NCI-H2029 (cell line): Measurements from ENCODE around the gene SAFB.
"Not testable (repeated sequence)": the region's sequence is repeated elsewhere in the genome, so short reads cannot be mapped to it uniquely, and the experiment has no call there.

ENCODE experiments used
- DNase-seq: peaks from one replicate; lab custom pipeline; 2025; lab: John Stamatoyannopoulos, UW

The SAFB gene

DNA sequence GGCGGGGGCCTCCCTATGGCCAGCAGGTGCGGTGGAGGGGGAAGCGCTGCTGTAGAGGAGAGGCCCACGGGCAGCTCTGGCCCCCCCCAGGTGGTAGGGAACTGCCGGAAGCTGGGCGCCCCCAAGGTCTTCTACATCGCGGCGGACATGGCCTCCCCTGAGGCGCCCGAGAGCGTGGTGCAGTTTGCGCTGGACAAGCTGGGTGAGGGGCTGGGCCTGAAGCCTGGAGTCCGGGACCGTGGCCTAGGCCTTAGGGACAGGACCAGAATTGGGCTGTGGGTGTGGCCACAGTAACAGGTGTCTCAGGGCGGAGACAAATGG lies 63.4 kb downstream of the SAFB start:
- DNase-seq: no peak

DNA sequence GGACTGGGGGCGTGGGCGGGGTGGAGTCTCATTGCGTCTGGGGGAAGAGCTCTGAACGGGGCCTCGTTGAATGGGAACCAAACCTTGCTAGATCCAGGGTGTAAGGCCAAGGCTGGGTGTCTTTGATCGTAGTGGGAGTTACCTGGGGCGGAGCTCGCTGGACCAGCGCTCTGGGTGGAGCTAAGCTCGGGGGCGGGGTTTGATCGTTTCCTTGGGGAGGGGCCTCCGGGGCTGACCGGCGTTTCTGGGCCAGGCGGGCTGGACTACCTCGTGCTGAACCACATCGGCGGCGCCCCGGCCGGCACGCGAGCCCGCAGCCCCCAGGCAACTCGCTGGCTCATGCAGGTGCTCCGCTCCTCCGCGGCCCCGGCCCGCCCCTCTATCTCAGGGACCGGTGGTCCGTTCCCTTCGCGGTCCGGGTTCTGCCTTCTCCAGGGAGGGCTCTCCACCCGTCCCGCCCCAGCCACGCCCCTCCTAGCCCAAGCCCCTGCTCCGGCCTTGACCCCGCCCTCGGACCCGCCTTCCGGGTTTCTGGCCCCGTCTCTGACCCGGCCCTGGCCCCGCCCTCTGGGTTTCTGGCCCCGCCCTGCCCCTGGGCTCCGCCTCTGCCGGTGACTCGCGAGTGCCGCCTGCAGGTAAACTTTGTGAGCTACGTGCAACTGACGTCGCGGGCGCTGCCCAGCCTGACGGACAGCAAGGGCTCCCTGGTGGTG lies 63.9 kb downstream of the SAFB start:
- peak; percentile 93 for DNase-seq

DNA sequence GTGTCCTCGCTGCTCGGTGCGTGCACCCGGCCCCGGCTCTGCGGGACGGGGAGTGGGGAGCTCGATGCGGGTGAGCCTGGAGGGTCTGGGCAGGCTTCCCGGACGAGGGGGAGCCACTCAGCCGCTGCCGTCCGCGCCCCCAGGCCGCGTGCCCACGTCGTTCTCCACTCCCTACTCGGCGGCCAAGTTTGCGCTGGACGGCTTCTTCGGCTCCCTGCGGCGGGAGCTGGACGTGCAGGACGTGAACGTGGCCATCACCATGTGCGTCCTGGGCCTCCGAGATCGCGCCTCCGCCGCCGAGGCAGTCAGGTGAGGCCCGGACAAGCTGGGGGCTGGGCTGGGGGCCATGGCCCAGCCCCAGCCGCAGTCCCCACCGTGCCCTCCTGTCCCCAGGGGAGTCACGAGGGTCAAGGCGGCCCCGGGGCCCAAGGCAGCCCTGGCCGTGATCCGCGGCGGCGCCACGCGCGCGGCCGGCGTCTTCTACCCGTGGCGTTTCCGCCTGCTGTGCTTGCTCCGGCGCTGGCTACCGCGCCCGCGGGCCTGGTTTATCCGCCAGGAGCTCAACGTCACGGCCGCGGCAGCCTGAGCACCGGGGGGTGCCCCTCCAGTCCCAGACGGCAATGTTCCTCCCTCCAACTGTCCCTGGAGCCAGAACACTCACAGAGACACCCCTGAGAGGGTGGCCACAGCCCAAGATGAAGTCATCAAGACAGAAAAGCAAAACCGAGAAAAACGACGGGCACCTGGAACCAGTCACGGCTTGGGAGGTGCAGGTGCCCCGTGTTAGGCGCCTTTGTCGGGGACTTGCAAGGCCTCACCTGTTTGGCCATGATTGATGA lies 64.7 kb downstream of the SAFB start:
- DNase-seq: no peak

DNA sequence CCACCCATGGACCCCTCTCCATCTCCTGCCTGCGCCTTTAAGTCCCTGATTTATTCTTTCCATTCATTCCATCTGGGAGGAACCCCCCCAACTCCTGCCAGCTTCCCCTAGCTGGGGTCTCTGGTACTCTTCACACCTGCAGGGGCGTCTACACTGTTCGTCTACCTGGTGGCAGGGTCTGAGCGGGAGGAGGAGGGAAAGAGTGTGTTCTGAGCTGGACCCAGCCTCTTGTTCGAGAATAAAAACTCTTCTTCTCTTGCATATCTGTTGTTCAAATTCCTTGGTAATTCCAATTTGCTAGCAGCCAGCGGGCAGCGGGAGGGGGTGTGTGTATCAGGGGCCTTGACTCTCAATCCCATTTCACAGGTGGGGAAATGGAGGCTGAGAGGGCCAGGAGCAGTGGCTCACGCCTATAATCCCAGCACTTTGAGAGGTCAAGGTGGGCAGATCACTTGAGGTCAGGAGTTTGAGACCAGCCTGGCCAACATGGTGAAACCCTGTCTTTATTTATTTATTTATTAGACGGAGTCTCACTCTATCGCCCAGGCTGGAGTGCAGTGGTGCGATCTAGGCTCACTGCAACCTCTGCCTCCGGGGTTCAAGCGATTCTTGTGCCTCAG lies 65.5 kb downstream of the SAFB start:
- not testable (repeated sequence) for DNase-seq

DNA sequence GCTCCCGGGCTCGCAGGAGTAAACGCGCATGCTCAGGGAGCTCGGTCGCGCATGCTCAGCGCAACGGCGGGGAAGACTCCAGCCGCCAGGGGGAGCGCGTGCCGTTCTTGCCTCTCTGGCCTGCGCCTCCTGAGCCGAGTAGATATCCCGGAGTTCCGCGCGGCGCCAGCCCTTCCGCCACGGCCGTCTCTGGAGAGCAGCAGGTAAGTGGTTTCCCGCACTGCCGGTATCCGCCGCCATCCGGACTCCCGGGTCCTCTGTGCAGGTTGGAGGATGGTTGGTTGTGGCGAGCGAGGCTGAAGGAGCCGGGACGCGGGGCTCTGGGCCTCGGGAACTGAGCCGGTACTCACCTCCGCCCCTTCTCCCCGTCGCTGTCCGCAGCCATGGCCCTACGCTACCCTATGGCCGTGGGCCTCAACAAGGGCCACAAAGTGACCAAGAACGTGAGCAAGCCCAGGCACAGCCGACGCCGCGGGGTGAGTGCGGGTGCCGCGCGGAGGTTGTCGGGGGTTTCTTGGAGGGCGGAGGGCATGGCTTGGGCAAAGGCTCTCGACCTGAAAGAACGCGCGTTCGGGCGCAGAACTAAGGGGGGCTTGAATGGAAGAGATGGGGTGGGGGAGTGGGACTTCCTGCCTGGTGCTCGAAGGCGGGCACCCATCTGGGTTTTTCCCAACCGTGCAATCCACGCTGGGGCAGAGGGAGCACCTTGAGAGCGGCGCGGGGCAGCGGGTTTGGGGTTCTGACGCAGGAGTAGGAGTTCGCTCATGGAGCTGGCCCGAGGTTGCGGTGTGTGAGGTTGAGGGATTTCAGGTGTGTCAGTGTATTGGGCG lies 67.5 kb downstream of the SAFB start, which contains the start of gene RPL36:
Gene RPL36, plus strand, starts transcription at position 171 of the 830 bp plus-strand sequence. Its CDS starts 213 bp downstream, at position 384.
- DNase-seq: peak; percentile 95

DNA sequence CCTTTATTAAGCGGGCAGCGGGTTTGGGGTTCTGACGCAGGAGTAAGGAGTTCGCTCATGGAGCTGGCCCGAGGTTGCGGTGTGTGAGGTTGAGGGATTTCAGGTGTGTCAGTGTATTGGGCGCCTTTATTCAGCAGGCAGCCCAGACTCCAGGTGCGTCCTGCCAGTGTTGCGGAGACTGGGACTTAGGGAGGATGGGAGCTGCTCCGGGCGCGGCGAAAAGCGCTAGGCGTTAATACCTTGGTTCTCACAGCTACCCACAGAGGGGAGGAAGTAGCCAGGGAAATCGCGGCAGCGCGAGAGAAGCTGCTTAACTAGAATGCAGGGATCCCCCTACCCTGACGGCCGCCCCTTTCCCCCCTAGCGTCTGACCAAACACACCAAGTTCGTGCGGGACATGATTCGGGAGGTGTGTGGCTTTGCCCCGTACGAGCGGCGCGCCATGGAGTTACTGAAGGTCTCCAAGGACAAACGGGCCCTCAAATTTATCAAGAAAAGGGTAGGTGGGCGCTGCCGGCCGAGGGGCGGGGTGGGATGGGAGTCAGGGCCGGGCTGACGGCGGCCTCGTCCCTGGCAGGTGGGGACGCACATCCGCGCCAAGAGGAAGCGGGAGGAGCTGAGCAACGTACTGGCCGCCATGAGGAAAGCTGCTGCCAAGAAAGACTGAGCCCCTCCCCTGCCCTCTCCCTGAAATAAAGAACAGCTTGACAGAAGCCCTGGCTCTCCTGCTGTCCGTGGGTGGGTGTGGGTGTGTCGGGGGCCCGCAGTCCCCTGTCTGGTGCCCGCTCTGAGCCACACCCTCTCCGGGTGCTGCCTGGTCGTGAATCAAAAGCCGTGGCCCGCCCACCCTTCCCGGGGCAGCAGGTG lies 68.3 kb downstream of the SAFB start:
- DNase-seq: peak; percentile 60

DNA sequence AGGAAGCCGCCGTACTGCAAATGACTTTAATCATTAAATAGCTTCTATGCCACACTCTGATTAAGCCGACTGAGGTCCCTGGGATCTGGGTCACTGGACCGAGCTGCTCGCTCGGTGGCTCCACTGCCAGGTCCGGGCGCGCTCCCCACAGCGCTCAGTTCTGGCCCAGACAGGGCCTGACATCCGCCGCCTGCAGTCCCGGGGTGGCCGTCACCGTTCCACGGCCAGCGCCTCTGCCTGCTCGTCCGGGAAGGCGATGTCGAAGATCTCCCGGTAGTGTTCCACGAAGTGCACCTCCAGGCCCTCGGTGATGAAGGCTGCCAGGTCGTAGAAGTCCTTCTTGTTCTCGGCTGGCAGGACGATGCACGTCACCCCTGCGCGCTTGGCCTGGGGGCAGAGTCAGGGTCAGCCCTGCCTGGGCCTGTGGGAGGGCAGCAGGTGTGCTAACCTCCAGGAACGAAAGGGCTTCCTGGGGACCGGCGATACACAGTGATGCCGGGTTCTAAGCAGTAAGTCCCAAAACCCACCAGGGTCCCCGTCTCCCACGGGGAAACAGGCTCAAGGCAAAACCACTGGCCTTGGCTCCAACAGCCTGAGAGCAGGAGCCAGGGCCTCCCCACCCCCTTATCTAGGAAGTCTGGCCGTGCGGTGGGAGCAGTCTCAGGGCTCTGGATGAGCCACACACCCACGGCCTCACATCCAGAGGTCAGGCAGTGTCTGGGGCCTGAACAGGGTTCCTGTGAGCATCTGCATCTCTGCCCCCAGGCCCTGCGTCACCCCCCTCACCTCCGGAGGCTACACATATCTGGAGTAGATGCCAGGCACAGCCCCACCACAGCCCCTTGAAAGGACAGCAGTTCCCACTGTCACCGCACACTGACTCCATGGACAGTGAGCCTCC lies 69.2 kb downstream of the SAFB start:
- DNase-seq: no peak

DNA sequence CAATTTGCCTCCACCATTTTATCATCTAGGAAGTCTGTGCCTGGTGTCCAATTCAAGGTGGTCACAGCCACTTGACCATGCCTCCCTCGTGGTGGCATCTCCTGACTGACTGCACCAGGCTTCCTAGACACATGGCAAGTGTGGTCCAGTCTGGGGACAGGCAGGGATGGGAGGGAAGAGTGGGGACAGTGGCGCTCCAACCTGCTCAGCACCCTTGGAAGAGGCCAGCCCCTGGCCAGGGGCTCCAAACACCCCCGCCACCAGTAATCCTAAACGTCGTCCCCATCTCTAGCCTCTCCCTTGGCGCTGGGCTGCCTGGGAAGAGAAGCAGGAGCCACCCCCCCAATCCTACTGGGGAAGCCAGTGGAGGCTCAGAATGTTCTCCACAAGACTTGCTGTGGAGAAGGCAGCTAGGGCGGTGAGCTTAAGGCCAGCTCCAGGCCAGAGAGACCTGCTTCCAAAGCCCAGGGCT lies 69.9 kb downstream of the SAFB start:
- no peak for DNase-seq

DNA sequence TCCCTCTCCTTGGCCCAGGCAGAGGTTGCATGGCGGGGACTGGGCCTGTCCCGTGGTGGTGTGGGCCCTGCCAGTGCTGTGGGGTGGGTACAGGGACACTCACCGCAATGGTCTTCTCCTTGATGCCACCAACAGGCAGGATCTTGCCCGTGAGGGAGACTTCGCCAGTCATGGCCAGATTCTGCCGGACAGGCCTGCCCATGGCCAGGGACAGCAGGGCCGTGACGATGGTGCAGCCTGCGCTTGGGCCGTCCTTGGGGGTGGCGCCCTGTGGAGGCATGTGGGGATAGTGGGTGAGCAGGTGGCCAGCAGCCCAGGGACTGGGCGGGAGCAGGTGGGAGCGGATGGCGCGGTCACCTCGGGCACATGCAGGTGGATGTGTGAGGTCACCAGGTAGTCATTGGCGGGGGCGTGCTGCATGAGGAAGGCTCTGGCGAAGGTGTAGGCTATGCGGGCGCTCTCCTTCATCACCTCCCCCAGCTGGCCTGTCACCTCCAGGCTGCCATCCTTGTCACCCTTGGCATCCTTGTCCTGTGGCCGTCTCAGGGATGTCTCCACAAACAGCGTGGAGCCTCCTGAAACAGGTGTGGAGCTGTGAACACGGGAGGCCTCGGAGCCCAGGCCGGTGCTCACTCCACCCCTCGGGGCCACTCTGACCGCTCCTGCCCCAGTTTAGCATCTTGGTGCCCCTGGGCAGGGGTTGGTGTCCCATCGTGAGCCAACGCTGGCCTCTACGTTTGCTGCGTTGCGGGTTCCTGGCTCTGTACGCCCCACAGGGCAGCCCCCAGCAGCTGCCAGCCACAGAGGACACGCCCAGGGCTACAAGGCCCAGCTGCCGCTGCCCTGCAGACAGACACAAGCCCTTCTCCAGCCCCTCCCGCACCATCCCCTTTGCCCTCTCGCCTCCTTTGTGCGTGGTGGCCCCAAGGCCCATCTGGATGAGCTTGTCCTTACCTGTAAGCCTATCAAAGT lies 70.6 kb downstream of the SAFB start:
- DNase-seq: no peak

DNA sequence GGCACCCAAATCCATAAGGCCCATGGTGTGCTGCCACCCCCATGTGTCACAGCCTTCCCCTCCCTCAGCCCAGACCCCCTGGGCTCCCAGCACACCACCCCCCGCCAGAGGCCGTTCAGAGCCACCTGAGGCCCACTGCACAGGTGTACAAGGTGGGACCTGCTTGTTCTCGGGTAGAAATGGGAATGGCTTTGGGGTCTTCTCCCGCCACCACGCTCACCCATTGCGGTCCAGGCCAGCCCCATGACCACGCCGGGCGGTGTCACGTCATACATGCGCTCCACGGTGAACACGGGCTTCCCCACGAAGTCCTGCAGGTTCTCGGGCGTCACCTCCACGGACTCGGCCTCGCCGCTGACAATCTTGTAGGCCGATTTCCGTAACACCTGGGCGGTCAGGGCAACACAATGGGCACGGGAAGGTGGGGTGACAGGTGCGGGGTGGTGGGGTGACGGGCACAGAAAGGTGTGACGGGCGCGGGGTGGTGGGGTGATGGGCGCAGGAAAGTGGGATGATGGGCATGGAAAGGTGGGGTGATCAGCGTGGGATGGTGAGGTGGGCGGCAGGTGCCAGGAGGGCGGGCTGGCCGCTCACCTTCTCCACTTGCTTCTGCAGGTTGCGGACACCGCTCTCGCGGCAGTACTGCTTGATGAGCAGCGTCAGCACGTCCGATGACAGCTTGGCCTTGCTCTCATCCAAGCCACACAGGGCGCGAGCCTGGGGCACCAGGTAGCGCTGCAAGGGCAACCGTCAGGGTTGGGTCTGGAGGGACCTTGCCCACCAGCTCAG lies 71.5 kb downstream of the SAFB start:
- DNase-seq: no peak

DNA sequence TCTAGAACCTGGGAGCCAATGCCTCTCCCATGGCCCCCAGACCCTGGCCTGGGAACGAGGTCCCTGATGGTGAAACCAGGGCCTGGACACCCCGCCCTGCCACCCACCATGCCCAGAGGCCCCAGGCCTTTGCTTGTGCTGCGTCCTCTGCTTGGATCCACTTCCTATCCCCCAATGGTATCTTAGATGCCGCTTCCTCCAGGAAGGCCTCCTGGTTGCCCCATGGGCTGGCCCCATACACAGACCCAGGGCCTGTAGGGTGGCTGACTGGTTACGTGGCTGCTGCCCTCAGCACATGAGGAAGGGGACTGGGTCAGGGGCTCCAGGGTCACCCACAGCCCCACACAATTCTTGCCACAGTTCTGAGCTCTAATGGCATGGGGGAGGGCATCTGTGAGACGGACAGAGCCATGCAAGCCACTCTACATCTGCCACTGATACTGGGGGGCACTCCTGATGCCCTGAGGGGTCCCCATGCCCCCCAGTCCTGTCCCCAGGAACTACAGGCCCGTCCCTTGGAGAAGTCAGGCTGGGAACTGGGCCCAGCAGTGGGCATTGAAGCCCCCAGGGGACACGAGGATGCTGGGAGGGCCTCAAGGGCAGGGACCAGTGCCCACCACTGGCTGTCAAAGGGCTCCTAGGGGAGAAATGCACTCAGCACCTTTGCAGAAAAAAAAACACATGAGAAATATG lies 72.2 kb downstream of the SAFB start:
- no peak for DNase-seq

DNA sequence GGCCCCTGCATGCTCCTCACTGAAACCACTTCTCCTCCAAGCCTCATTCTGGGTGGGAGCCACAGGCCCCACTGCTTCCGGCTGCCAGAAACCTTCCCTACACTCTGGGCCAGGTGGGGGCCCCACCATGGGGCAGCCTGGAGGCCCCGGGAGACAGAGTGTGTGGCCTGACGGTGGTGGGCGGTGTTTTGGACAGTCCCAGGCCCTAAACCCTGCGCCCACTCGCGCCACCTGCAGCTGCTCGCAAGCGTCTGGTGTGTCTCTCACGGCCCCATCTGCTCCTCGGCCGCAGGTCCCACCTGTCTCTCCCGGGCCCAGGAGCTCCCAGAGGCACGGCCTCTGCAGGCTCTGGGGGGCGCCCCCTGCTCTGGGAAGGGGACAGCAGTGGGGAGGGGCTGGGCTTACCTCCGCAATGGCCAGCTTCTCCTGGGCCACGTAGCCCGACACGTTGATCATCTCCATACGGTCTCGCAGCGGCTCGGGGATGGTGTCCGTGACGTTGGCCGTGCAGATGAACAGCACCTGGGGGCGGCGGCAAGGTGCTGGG lies 72.8 kb downstream of the SAFB start:
- no peak for DNase-seq

DNA sequence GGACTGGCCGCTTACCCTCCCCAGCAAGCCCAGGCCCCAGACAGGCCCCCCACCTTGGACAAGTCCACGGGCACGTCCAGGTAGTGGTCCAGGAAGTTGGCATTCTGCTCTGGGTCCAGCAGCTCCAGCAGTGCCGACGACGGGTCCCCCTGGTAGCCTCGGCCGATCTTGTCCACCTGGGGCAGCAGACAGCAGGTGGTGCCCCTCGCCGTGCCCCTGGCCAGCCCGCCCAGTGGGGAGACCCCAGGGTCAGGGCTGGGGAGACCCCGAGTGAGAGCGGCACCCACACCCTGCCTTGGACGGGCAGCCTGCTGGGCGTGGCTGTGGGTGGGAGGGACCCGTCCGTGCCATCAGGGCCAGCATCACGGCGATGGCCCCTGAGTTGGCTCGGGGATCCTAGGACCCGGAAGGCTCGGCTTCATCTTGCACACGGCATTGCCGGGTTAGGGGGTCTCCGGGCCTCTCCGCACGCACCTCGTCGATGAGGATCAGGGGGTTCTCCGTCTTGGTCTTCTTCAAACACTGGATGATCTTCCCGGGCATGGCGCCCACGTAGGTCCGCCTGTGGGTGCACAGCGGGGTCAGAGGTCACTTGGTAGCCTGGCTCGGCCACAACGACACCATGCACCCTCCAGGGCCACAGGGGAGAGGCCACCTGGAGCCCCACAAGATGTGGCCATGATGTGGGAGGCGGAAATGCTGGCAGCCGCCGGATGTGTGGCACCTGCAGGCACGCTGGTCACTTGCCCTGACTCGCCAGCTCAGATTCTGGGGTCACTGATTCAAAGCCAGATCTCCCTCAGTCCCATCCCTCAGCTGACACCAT lies 73.5 kb downstream of the SAFB start:
- DNase-seq: no peak

DNA sequence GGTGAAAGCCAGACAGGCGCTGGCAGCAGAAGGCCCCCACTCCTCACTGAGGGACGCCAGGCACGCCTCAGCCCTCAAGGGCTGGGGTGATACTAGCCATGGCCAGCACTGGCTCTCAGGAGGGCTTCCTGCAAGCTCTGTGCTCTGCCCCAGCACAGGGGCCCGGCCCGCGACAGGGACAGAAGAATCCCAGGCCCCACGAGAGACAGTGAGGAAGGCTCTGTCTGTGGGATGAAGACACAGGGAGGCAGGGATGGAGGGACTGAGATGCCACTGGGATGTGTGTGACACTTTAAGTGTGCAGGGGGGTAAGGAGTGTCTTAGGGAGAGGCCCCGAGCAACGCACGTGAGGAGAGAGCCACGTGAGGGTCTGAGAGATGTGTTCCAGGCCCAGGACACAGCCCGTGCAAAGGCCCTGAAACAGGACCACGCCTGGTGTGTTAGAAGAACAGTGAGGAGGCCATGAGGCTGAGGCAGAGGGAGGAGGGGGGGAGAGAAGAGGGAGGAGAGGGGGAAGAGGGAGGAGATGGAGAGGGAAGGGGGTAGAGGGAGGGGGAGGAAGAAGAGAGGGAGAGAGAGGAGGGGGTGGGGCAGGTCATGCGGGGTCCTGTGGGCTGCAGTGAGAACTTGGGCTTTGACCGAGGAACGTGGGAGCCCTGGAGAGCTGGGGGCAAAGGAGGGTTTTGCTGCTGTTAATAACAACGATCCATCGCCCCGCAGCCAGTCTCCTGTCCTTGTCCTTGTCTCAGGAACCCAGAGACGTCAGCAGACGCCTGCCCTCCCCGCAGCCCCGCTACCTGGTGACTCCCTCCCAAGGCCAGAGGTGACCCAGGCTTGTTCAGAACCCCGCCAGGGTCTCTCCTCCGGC lies 74.4 kb downstream of the SAFB start:
- DNase-seq: no peak
